ENCODE measurements around the gene TNS1.
"Not testable (repeated sequence)": the region's sequence is repeated elsewhere in the genome, so short reads cannot be mapped to it uniquely, and the experiment has no call there.

The TNS1 gene

DNA sequence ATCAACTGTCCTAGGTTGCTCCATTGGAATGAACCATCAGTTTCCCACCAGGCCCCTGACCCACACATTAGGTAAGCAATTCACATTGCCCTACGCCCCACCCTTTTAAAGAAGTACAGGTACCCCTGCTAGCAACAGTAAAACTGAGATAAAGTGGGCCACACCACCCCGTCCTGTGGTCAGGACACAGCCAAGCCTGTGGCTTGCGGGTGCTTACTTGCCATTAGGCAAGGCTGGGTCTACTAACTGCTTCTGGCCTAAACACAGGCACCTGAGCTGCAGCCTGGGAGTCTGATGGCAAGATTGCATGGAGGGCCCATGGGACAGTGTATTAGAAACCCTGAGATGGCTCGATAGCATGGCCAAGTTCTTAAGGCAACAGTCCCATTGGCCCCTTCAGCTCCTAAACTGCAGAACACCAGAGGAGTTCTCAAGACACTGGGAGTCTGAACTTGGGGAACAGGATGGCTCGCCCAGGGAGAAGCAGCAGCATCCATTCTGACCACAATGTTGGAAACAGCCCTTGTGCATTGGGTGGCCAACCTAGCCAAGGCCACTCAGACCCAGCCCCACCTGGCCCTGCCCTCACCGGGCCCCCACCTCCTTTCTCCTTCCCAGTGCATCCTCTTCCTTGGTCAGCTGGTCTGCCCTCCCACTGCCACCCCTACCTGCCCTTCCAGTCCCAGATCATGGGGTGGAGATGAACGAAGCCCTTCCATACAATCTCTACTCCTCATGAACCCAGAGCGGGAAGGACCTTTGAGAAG, 177.1 kb downstream of the TNS1 start:
- no peak for DNase-seq

- DNase-seq, result no peak
These were observed 178.6 kb downstream of the TNS1 start for GRCh38 chr2:217824223-217824622.

GRCh38 chr2:217823626-217824025, 179.2 kb downstream of the TNS1 start:
- no peak for DNase-seq

GRCh38 chr2:217822296-217823252, 180.2 kb downstream of the TNS1 start:
- no peak for DNase-seq

DNA sequence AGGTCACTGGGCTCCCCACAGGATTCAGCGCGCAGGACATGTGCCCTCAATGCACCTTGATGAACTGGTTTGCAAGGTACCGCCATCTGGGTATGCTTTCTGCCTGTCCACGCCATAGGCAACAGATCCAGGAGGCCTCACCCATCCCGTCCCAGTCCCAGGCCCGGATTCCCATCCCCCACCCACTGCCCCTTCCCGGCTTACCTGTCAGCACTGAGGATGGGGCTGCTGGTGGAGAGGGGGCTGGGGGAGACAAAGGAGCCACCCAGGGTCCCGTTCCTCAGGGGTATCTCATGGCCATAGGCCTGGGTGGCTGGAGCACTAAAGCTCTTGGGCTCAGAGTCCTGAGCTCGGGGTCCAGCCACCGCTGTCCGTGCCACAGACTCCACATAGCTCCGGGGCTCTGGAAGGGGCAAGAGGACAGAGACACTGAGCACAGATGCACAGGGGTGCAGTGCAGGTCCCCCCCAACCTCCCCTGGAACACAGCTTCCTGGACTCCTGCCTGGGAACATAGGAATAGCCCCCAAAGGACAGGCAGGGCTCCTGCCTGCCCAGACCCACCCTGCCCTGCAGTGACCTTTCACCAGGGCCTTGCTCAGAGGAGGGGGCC, 181.2 kb downstream of the TNS1 start:
- no peak for DNase-seq

- no peak for DNase-seq
These were observed 181.9 kb downstream of the TNS1 start for GRCh38 chr2:217820904-217821303.

- no peak for DNase-seq
These were observed 182.5 kb downstream of the TNS1 start for GRCh38 chr2:217820091-217820819.

DNA sequence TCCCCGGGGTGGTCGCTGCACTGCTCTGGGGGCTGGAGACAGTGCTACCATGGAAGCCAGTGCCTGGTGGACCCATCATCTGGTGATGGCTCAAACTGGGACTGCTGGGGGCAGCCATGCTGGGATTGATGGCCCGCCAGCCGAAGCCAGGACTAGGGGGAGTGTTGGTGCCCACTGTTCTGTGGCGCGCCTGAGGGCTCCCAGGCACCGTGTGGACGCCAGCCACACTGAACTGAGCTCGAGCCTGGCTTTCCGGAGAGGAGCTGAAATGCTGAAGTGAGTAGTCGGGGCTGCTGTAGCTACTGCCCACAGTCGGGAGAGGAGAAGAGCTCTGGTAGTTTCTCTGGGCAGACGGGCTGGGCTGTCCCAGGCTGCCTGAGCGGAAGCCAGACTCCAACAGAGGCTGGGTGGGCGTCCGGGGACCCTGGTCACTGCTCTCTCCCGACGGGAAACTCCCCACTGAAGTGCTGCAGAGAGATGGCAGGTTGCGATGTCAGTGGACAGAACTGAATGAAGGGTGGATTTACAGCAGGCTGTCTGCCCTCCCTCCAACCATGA, 184.4 kb downstream of the TNS1 start:
- no peak for DNase-seq

DNA sequence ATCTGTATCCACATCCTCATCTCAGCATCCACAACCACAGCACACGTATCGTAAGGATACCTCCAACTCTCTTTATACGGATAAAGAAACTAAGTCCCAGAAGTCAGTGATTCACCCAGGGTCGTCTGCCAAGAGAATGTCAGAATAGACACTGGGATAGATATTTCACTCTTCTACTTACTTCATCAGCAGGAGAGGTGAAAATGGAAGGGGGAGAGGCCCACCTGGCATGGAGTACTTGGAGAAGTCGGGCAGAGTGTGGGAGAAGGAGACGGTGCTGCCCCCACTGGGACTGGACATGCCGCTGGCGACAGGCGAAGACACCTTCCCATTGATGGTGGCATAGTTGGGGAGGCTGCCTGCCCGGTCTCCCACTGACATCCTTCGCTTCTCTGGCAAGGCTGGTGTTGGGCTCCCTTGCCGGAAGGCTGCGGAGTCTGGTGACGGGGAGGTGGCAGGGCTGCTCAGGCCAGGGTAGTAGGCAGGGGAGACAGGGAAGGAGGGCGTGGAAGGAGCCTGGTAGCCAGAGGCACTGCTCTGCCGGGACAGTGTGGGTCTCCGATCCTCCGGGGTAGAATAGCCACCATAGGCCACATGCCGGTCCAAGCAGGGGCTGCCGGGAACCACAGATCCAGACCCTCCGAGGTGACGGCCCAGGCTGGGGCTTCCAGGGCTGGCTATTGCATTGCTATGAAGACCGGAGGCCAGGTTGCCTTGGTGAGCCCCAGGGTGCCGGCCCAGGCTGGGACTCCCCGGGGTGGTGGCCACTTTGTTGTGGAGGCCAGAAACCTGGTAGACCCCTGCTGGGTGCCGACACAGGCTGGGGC, 185.1 kb downstream of the TNS1 start:
- DNase-seq, result no peak

- no peak for DNase-seq
These were observed 186.4 kb downstream of the TNS1 start for GRCh38 chr2:217816396-217816869.

- DNase-seq, result no peak
These were observed 189.0 kb downstream of the TNS1 start for GRCh38 chr2:217813828-217814227.

DNA sequence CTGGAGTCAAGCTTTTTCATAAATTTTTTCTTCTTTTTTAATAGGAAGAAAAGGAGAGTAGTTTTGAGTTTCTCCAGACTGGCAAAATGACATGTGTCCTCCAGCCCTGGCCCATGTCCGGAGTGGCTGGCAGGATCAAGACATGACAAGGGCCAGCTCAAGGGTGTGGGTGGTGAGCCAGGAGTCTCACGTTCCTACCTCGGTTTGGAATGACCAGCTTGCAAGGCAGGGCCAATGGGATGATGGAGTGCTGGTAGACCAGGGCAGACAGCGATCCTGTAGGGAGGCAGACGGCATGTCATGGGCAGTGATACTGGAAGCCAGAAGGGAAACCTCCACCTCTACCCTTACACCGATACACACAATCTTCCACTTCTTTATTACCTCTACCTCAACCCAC, 190.6 kb downstream of the TNS1 start:
- DNase-seq, result no peak

DNA sequence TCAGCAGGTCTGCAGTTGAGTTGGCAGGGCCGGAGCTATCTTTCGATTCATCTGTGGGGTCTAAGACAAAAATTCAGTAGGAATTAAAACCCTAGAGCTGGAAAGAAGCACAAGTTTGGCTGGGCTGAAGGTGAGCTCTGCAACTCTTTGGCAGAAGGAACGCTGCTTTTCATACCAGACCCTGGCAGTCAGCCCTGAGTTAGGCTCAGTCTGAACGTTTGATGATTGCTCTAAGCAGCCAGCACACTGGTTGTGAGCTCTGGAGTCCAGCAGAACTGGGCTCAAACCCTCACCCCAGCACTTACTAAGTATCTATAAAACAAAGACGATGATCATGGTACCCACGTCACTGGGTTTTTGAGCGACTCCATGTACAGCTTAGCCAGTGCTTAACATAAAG, 192.5 kb downstream of the TNS1 start:
- no peak for DNase-seq

DNA sequence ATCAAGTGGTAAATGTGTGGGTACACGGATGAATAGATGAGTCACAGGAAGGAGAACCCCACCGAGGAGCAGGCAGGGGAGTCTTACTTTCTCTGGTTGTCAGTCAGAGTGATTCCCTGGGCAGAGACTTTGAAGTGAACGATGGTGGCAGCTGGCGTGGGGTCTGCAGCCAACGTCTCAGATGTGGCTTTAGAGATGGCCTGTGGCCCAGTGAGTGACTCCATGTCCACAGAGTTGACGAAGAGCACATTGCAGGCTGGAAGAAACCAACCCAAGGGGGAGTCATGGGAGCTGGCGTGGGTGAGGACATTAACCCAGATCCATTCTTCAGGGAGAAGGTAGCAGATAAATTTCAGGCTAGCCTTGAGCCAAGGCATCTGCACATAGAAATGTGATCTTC, 193.1 kb downstream of the TNS1 start:
- DNase-seq, result no peak

- not testable (repeated sequence) for DNase-seq
These were observed 193.8 kb downstream of the TNS1 start for GRCh38 chr2:217808967-217809366.

GRCh38 chr2:217808326-217808725, 194.5 kb downstream of the TNS1 start:
- DNase-seq, result no peak

- no peak for DNase-seq
These were observed 195.0 kb downstream of the TNS1 start for GRCh38 chr2:217807753-217808152.

GRCh38 chr2:217807025-217807424, 195.8 kb downstream of the TNS1 start:
- no peak for DNase-seq

GRCh38 chr2:217806482-217806765, 196.4 kb downstream of the TNS1 start:
- no peak for DNase-seq

DNA sequence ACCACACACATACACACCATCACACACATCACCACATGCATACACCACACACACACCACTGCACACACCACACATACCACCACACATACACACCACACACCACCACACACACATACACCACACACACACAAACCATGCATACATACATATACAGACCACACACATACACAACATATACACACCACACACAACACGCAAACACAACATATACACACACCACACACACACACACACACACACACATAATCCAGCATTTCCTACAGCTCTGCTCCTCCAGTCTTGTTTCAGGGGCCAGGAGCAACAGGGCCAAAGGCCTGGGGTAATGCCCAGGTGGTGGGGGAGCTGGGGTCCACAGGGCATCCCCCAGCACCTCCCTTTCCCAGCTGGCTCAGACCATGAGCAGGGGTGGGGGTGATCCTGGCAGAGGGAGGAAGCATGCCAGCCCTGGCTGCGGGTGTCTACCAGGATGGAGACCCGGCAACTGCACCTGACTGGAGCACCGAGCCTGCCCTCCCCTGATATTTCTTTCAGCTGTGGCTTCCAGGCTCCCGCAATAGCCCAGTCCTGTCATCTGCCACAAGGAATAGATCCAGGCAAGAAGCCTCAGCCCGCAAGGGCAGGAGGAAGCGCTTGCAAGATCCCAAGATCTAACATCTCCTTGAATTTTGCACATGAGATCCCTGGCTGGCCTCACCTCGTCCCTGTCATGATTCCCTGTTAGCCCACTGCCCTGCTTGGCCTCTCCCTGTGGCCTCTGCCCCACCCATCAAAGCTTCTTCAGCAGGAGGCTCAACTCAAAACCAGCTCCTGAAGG, 196.9 kb downstream of the TNS1 start:
- DNase-seq, result no peak

Measured in stimulated activated CD8-positive, alpha-beta memory T cell treated with anti-CD3 and anti-CD28 coated beads, Interleukin-4, amount 100 ng/mL, for 48 hours (primary cell).